Caco-2 (cell line): Measurements from ENCODE around the gene BACH2. TPM values are rescaled to one million over a fixed set of nuclear protein-coding genes. Genes with fewer than 3 reads are reported as not detected.

ENCODE experiments used
- BruUV-seq: library from RNA; stranded (reverse); fragments of 400-500 nt; replicated peaks from 2 replicates; lab custom pipeline; 2021; lab: Mats Ljungman, UMichigan
- CTCF ChIA-PET: fragments of 300-600 bp; sonication (Branson Sonifier 250); formaldehyde crosslinking; loops from one replicate; lab custom pipeline; 2022; ENCODE audit warnings: antibody characterized with exemption; lab: Charles Lee
- POLR2A ChIA-PET: fragments of 300-600 bp; sonication (Branson Sonifier 250); formaldehyde crosslinking; loops from one replicate; lab custom pipeline; 2022; ENCODE audit warnings: antibody characterized with exemption; lab: Charles Lee
- DNase-seq, 2 experiments: peaks; one replicate each; pipeline versions ENCODE4 v3.0.0 to v3.0.0-alpha.2; 2020 to 2022
- H3K27me3 ChIP-seq: replicated peaks from 2 replicates; pipeline ENCODE4 v1.6.0; 2011; ENCODE audit warnings: low read length; ENCODE audit not compliant: control insufficient read depth, insufficient read depth
- H3K36me3 ChIP-seq: 2 replicates; pipeline ENCODE4 v1.5.1; 2011; ENCODE audit warnings: low read length; ENCODE audit not compliant: control insufficient read depth, insufficient read depth
- H3K4me1 ChIP-seq: fragments of 250-450 bp; sonication (Bioruptor Pico); 2 replicates; pipeline ENCODE4 v1.5.1; 2020; ENCODE audit warnings: mild to moderate bottlenecking
- H3K4me3 ChIP-seq: 2 replicates; pipeline ENCODE4 v1.5.1; 2011; ENCODE audit warnings: low read depth, mild to moderate bottlenecking, control low read depth, low read length
- H3K9me3 ChIP-seq: fragments of 250-450 bp; sonication (Bioruptor Pico); 2 replicates; pipeline ENCODE4 v1.5.1; 2020; ENCODE audit warnings: mild to moderate bottlenecking, moderate library complexity
- H3K27ac Mint-ChIP-seq: one replicate; pipeline ENCODE4 v1.8.0; 2022; ENCODE audit warnings: mixed read lengths; ENCODE audit not compliant: unreplicated experiment
- H3K27me3 Mint-ChIP-seq: one replicate; pipeline ENCODE4 v1.8.0; 2022; ENCODE audit warnings: mixed read lengths; ENCODE audit not compliant: insufficient read depth, unreplicated experiment
- H3K36me3 Mint-ChIP-seq: one replicate; pipeline ENCODE4 v1.8.0; 2022; ENCODE audit warnings: mild to moderate bottlenecking, mixed read lengths; ENCODE audit not compliant: insufficient read depth, unreplicated experiment
- H3K4me1 Mint-ChIP-seq: one replicate; pipeline ENCODE4 v1.8.0; 2022; ENCODE audit warnings: low read depth, mixed read lengths; ENCODE audit not compliant: unreplicated experiment
- H3K4me3 Mint-ChIP-seq: one replicate; pipeline ENCODE4 v1.8.0; 2022; ENCODE audit warnings: mild to moderate bottlenecking, moderate library complexity, mixed read lengths; ENCODE audit not compliant: unreplicated experiment
- H3K9me3 Mint-ChIP-seq: one replicate; pipeline ENCODE4 v1.8.0; 2022; ENCODE audit warnings: mixed read lengths; ENCODE audit not compliant: unreplicated experiment
- intact Hi-C: fragments of 100-400 bp; cut with micrococcal nuclease; formaldehyde crosslinking; loops from one replicate; pipeline ENCODE4 v1.10.0; 2022; ENCODE audit not compliant: unreplicated experiment
- total RNA-seq: library from RNA; stranded (reverse); gene quantifications from 2 replicates; pipeline ENCODE4 v1.2.3, GENCODE V29; 2022
- TF ChIP-seq, protein P1 (sequence below), 2 experiments: fragments of 200-600 bp in 1 of 2; IDR thresholded peaks; 1 replicate in 1 of 2; 2 replicates in 1 of 2; pipeline versions ENCODE4 v1.5.1 to v1.8.0; 2011 to 2022; ENCODE audit warnings: antibody characterized with exemption in 1 of 2, control low read depth in 1 of 2, inconsistent platforms in 1 of 2, low read depth in 1 of 2, low read length in 1 of 2, mild to moderate bottlenecking in 1 of 2, moderate library complexity in 1 of 2; ENCODE audit not compliant: insufficient read depth in 1 of 2, severe bottlenecking in 1 of 2, unreplicated experiment in 1 of 2

BACH2 gene
- total RNA-seq, 1 experiment from 2014 or later, result 0.43 TPM

DNA sequence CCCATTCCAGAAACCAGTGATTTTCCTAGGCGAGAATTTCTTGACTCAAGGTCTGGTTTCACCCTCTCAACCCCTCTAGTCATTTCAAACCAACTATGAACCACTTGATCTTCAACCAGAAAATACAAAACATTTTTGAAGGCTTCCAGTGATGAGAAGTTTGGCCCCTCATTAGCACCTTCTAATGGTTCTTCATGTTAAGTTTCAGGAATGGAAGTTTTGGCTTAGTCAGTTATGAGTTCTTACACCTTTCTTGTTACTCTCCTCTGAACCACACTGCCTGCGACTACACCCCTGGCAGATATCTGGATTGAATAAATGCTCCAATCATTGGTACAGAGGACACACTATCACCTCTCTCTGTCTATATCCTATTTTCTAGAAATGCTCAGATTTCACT is 335.2 kb downstream of the BACH2 start:
- H3K27ac Mint-ChIP-seq, result no peak overlapping the region
- H3K4me3 Mint-ChIP-seq, result no peak overlapping the region
- no peaks in the 10 kb centered on the region for H3K4me1 Mint-ChIP-seq
- no TSS peak for BruUV-seq
- CTCF ChIA-PET, result no interaction called here
- POLR2A ChIA-PET, result no interaction called here
- no peaks in the 10 kb centered on the region for H3K36me3 Mint-ChIP-seq
- Histone ChIP-seq H3K27me3 (no peaks in the 10 kb centered on the region), H3K9me3 (no peaks in the 10 kb centered on the region), H3K36me3 (no peaks in the 10 kb centered on the region), H3K4me1 (no peaks in the 10 kb centered on the region), H3K4me3 (no peak overlapping the region)
- intact Hi-C loops, result no loop called here
- H3K27me3 Mint-ChIP-seq, result peaks cover 46% of the 10 kb centered on the region
- TF ChIP-seq, protein P1, sequence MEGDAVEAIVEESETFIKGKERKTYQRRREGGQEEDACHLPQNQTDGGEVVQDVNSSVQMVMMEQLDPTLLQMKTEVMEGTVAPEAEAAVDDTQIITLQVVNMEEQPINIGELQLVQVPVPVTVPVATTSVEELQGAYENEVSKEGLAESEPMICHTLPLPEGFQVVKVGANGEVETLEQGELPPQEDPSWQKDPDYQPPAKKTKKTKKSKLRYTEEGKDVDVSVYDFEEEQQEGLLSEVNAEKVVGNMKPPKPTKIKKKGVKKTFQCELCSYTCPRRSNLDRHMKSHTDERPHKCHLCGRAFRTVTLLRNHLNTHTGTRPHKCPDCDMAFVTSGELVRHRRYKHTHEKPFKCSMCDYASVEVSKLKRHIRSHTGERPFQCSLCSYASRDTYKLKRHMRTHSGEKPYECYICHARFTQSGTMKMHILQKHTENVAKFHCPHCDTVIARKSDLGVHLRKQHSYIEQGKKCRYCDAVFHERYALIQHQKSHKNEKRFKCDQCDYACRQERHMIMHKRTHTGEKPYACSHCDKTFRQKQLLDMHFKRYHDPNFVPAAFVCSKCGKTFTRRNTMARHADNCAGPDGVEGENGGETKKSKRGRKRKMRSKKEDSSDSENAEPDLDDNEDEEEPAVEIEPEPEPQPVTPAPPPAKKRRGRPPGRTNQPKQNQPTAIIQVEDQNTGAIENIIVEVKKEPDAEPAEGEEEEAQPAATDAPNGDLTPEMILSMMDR (IDR thresholded peaks at IDR 0.05; ENCODE audit: insufficient read depth in 1 of 2, low read depth in 1 of 2, low read length in 1 of 2, severe bottlenecking in 1 of 2, unreplicated experiment in 1 of 2), result no peak
- H3K9me3 Mint-ChIP-seq, result no peaks in the 10 kb centered on the region
- DNase-seq, result no peak

DNA sequence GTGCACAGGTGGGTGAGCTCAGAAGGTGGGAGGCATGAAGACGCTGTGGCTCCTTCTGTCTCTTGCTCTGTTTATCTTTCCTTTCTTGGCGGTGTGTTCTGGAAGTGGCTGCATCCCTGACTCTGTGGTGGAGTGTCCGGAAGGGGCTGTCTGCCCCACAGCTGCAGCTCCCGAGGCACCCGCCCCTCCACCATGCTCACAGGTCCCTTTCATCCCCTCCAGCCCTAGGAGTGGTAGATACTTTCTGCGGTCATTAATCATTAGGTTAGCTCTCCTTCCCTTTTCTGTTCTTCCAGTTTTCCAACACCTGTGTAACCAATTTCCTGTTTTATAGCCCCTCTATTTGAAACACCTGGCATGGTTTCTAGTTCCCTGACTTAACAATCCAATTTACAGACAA is 336.8 kb downstream of the BACH2 start:
- BruUV-seq, result no TSS peak
- Mint-ChIP-seq H3K36me3 (no peaks in the 10 kb centered on the region), H3K27ac (no peak overlapping the region), H3K4me3 (no peak overlapping the region), H3K27me3 (peaks cover 43% of the 10 kb centered on the region), H3K4me1 (no peaks in the 10 kb centered on the region), H3K9me3 (no peaks in the 10 kb centered on the region)
- Histone ChIP-seq H3K9me3 (no peaks in the 10 kb centered on the region), H3K4me1 (no peaks in the 10 kb centered on the region), H3K27me3 (no peaks in the 10 kb centered on the region), H3K36me3 (no peaks in the 10 kb centered on the region), H3K4me3 (no peak overlapping the region)
- intact Hi-C loops, result no loop called here
- TF ChIP-seq, protein P1 (IDR thresholded peaks at IDR 0.05; ENCODE audit: insufficient read depth in 1 of 2, low read depth in 1 of 2, low read length in 1 of 2, severe bottlenecking in 1 of 2, unreplicated experiment in 1 of 2), result no peak
- DNase-seq, result no peak
- ChIA-PET POLR2A (no interaction called here), CTCF (no interaction called here)

DNA sequence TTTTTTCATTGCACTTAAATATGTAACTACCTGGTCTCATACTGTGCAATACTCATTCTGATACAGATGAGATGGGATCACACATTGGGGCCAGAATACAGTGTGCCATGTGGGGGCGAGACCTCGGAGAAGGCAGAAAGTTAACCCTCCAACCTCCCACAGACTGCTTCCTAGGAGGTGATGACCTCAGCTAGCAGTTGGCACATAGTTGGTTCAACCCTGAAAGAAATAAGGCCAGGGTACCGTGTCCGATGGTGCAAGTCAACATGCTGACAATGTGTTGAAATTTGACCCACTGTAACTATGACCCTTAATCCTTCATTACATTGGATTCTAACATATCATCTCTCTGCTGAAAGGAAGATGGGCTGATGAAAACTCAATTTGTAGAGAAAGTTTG is 340.5 kb downstream of the BACH2 start:
- no peak for DNase-seq
- Mint-ChIP-seq H3K4me3 (no peak overlapping the region), H3K27ac (no peak overlapping the region), H3K36me3 (no peaks in the 10 kb centered on the region), H3K27me3 (peaks cover 20% of the 10 kb centered on the region), H3K4me1 (no peaks in the 10 kb centered on the region), H3K9me3 (no peaks in the 10 kb centered on the region)
- no peaks in the 10 kb centered on the region for H3K4me1 ChIP-seq
- no peaks in the 10 kb centered on the region; the same call in 1 of the 2 replicates for H3K27me3 ChIP-seq
- intact Hi-C loops, result no loop called here
- no peaks in the 10 kb centered on the region for H3K9me3 ChIP-seq
- H3K36me3 ChIP-seq, result no peaks in the 10 kb centered on the region
- POLR2A ChIA-PET, result no interaction called here
- CTCF ChIA-PET, result no interaction called here
- BruUV-seq, result no TSS peak
- H3K4me3 ChIP-seq, result no peak overlapping the region
- TF ChIP-seq, protein P1 (IDR thresholded peaks at IDR 0.05; ENCODE audit: insufficient read depth in 1 of 2, low read depth in 1 of 2, low read length in 1 of 2, severe bottlenecking in 1 of 2, unreplicated experiment in 1 of 2), result no peak
